Psoas muscle (tissue), 8 donors: Measurements from ENCODE around the gene MVD. TPM values are rescaled to one million over a fixed set of nuclear protein-coding genes. Genes with fewer than 3 reads are reported as not detected.

Experiments
- ATAC-seq, 4 donors: fragments of 200-7000 bp; cut with Tn5 transposase; one replicate each; pipeline ENCODE4 v1.9.1; 2020; ENCODE audit warnings: moderate library complexity in 3 of 4, mild to moderate bottlenecking in 2 of 4
- DNase-seq, 2 donors: peaks; one replicate each; pipeline ENCODE4 v3.0.0-alpha.2; 2020
- H3K27ac ChIP-seq: fragments of 200-600 bp; one replicate; pipeline ENCODE4 v1.8.0; 2022
- H3K27me3 ChIP-seq, 3 donors: fragments of 200-600 bp in 1 of 3; one replicate each; pipeline versions ENCODE4 v1.6.1 to v1.8.0; 2013 to 2022; ENCODE audit warnings: low read length in 2 of 3, mild to moderate bottlenecking in 2 of 3, moderate library complexity in 1 of 3; ENCODE audit not compliant: insufficient read depth in 3 of 3
- H3K36me3 ChIP-seq, 2 donors: fragments of 200-600 bp in 1 of 2; one replicate each; pipeline versions ENCODE4 v1.6.1 to v1.8.0; 2013 to 2022; ENCODE audit warnings: low read depth in 1 of 2, mild to moderate bottlenecking in 1 of 2, moderate library complexity in 1 of 2; ENCODE audit not compliant: insufficient read depth in 1 of 2
- H3K4me1 ChIP-seq: fragments of 200-600 bp; one replicate; pipeline ENCODE4 v1.8.0; 2022
- H3K4me3 ChIP-seq: fragments of 200-600 bp; one replicate; pipeline ENCODE4 v1.8.0; 2022; ENCODE audit warnings: mild to moderate bottlenecking
- H3K9me3 ChIP-seq: fragments of 200-600 bp; one replicate; pipeline ENCODE4 v1.8.0; 2022
- CTCF ChIP-seq: fragments of 200-600 bp; IDR thresholded peaks from one replicate; pipeline ENCODE4 v1.8.0; 2022; ENCODE audit warnings: antibody characterized with exemption
- WGBS, 3 donors: extraction: QIAGEN DNeasy Blood & Tissue Kit; methylation state at CpG; one replicate each; pipeline versions ENCODE4 v1.1.6 to v1.1.7; 2013; 5-methylcytosine and 5-hydroxymethylcytosine counted together
- intact Hi-C, 2 donors: fragments of 100-400 bp; cut with DNase I; formaldehyde crosslinking; loops; one replicate each; pipeline versions ENCODE4 v1.11.0 to v1.14.2; 2022
- polyA plus RNA-seq, 3 donors: library from polyadenylated mRNA; stranded (reverse); fragments of 200-250 nt; gene quantifications; one replicate each; pipeline ENCODE4 v1.2.3, GENCODE V29; 2013
- total RNA-seq, 4 donors: library from RNA; stranded (reverse); fragmentation: NEBNext Ultra II Directional in 2 of 4; extraction: Animal tissue kit (Norgen Biotek cat#: 25700) in 2 of 4; gene quantifications; one replicate each; pipeline versions ENCODE4 v1.2.1 to v1.2.4, GENCODE V29; 2021 to 2023
- donor health status: healthy with polysubstance abuse.
- donor health status: DM: no; HTN: no; CAD: no; lungs with moderate emphysema.
- donor health status: Bipolar disorder and iron deficiency.
- donor health status: healthy.
- donor health status: DM: yes; HTN: yes; CAD: no.
- donor health status: DM: no; HTN: no; CAD: no.
- donor health status: DM: no; HTN: no; CAD: no.
- donor health status: DM: yes; HTN: yes; CAD: no.

Gene MVD
- total and polyA plus RNA-seq, 7 donors: 11.7 to 26.8 (median 15.9) TPM

GRCh38 chr16:88633684-88634140 is 29.2 kb downstream of the MVD start:
- intact Hi-C loops: no loop called here
- Histone ChIP-seq H3K9me3 (no peaks in the 10 kb centered on the region), H3K36me3 (peaks cover 5 to 46% of the 10 kb centered on the region in 2 donors), H3K4me3 (peak overlapping the region; percentile 56), H3K27ac (no peak overlapping the region), H3K27me3 (peaks cover 0 to 11% (median 6%) of the 10 kb centered on the region in 3 donors), H3K4me1 (no peaks in the 10 kb centered on the region)
- DNase-seq (no peak), ATAC-seq (peak; percentile 24 to 26 (median 26))
- TF ChIP-seq CTCF: no peak
- 50 to 72% (median 67%) methylated on average over 22 to 23 of the region's 23 CpGs for WGBS, 3 donors

GRCh38 chr16:88632587-88632930 is 30.3 kb downstream of the MVD start:
- WGBS, 3 donors: 90 to 95% (median 91%) methylated on average over 11 of the region's 11 CpGs
- H3K27me3 ChIP-seq: no peaks in the 10 kb centered on the region
- ATAC-seq: no peak
- no peaks in the 10 kb centered on the region for H3K9me3 ChIP-seq
- H3K4me1 ChIP-seq: no peaks in the 10 kb centered on the region
- intact Hi-C loops: no loop called here
- TF ChIP-seq CTCF: no peak
- H3K27ac ChIP-seq: no peak overlapping the region
- H3K4me3 ChIP-seq: no peak overlapping the region
- peaks cover 5 to 57% of the 10 kb centered on the region in 2 donors for H3K36me3 ChIP-seq
- no peak for DNase-seq

GRCh38 chr16:88631920-88632586 is 30.8 kb downstream of the MVD start:
- H3K4me1 ChIP-seq: no peaks in the 10 kb centered on the region
- no peak overlapping the region for H3K4me3 ChIP-seq
- H3K36me3 ChIP-seq: peaks cover 5 to 63% of the 10 kb centered on the region in 2 donors
- DNase-seq (no peak), ATAC-seq (no peak)
- no peak for TF ChIP-seq CTCF
- intact Hi-C loops: no loop called here
- H3K27me3 ChIP-seq: no peaks in the 10 kb centered on the region
- 87 to 90% (median 87%) methylated on average over 29 to 30 of the region's 30 CpGs for whole genome bisulfite sequencing, 3 donors
- H3K27ac ChIP-seq: no peak overlapping the region
- H3K9me3 ChIP-seq: no peaks in the 10 kb centered on the region

- ATAC-seq: no peak
- TF ChIP-seq CTCF: no peak
- H3K36me3 ChIP-seq: peaks cover 5 to 68% of the 10 kb centered on the region in 2 donors
Observed at GRCh38 chr16:88631384-88631783, 31.5 kb downstream of the MVD start.

GRCh38 chr16:88630941-88631340 is 31.9 kb downstream of the MVD start:
- no peak overlapping the region for H3K4me3 ChIP-seq
- no peak for TF ChIP-seq CTCF
- WGBS, 3 donors: 89 to 91% (median 90%) methylated on average over 23 of the region's 23 CpGs
- no peak overlapping the region for H3K27ac ChIP-seq
- no peaks in the 10 kb centered on the region for H3K4me1 ChIP-seq
- H3K9me3 ChIP-seq: no peaks in the 10 kb centered on the region
- H3K27me3 ChIP-seq: no peaks in the 10 kb centered on the region
- no peak for DNase-seq
- intact Hi-C loops: no loop called here
- H3K36me3 ChIP-seq: peaks cover 5 to 73% of the 10 kb centered on the region in 2 donors
- no peak for ATAC-seq

More at GRCh38 chr16:88631384-88631783, 31.5 kb downstream of the MVD start:
- no peaks in the 10 kb centered on the region for H3K27me3 ChIP-seq
- no peaks in the 10 kb centered on the region for H3K4me1 ChIP-seq
- H3K27ac ChIP-seq: no peak overlapping the region
- no peak overlapping the region for H3K4me3 ChIP-seq
- intact Hi-C loops: no loop called here
- DNase-seq: no peak
- WGBS, 3 donors: 72 to 79% (median 75%) methylated on average over 16 of the region's 16 CpGs
- no peaks in the 10 kb centered on the region for H3K9me3 ChIP-seq
